Measurements from ENCODE around the gene NINJ2. TPM values are rescaled to one million over a fixed set of nuclear protein-coding genes. Genes with fewer than 3 reads are reported as not detected.

NINJ2 gene
- total RNA-seq, 1 donor from 2014 or later, result not detected

- Mint-ChIP-seq H3K27ac (ENCODE audit: unreplicated experiment) (no peak overlapping the region), H3K4me3 (ENCODE audit: unreplicated experiment) (no peak overlapping the region), H3K27me3 (ENCODE audit: low read depth, unreplicated experiment) (peaks cover 8% of the 10 kb centered on the region), H3K4me1 (ENCODE audit: low read depth, unreplicated experiment) (peaks cover 21% of the 10 kb centered on the region), H3K36me3 (ENCODE audit: low read depth, unreplicated experiment) (no peaks in the 10 kb centered on the region), H3K9me3 (ENCODE audit: unreplicated experiment) (no peaks in the 10 kb centered on the region)
- H3K4me3 ChIP-seq (ENCODE audit: insufficient read depth, low read depth, low read length), result no peak overlapping the region
- no peak overlapping the region for H3K4me2 ChIP-seq (ENCODE audit: low read length)
- FAIRE-seq, result no peak
- no peak for DNase-seq (ENCODE audit: low read depth)
- H3K4me1 ChIP-seq (ENCODE audit: insufficient read depth, low read length), result peaks cover 4% of the 10 kb centered on the region
- no peak overlapping the region for H3K27ac ChIP-seq (ENCODE audit: low read depth, low read length)
- H3K9ac ChIP-seq (ENCODE audit: low read length), result no peak overlapping the region
- no peak overlapping the region for H2AFZ ChIP-seq (ENCODE audit: low read depth, low read length)
- H3K36me3 ChIP-seq (ENCODE audit: insufficient read depth, low read length), result no peaks in the 10 kb centered on the region
- no peaks in the 10 kb centered on the region for H3K9me3 ChIP-seq (ENCODE audit: insufficient read depth, low read depth, low read length)
- no peak for TF ChIP-seq EZH2 (IDR thresholded peaks at IDR 0.05; ENCODE audit: insufficient read depth, low read length)
- TF ChIP-seq CTCF (IDR thresholded peaks at IDR 0.05; ENCODE audit: insufficient read depth, low read depth, low read length), result no peak
- peaks cover 4% of the 10 kb centered on the region for H3K27me3 ChIP-seq (ENCODE audit: insufficient read depth, low read length)
- H4K20me1 ChIP-seq (ENCODE audit: insufficient read depth, low read length), result no peaks in the 10 kb centered on the region
- H3K79me2 ChIP-seq (ENCODE audit: insufficient read depth, low read length), result no peaks in the 10 kb centered on the region
Observed at GRCh38 chr12:668090-668481, 4.8 kb upstream of the NINJ2 start.

- H4K20me1 ChIP-seq (ENCODE audit: insufficient read depth, low read length), result no peaks in the 10 kb centered on the region
- no peaks in the 10 kb centered on the region for H3K36me3 ChIP-seq (ENCODE audit: insufficient read depth, low read length)
- TF ChIP-seq EZH2 (IDR thresholded peaks at IDR 0.05; ENCODE audit: insufficient read depth, low read length), result no peak
- no peak for TF ChIP-seq CTCF (IDR thresholded peaks at IDR 0.05; ENCODE audit: insufficient read depth, low read depth, low read length)
- no peaks in the 10 kb centered on the region for H3K9me3 Mint-ChIP-seq (ENCODE audit: unreplicated experiment)
- no peak overlapping the region for H2AFZ ChIP-seq (ENCODE audit: low read depth, low read length)
- H3K4me3 ChIP-seq (ENCODE audit: insufficient read depth, low read depth, low read length), result no peak overlapping the region
- peaks cover 4% of the 10 kb centered on the region for H3K27me3 ChIP-seq (ENCODE audit: insufficient read depth, low read length)
- H3K36me3 Mint-ChIP-seq (ENCODE audit: low read depth, unreplicated experiment), result no peaks in the 10 kb centered on the region
- H3K79me2 ChIP-seq (ENCODE audit: insufficient read depth, low read length), result no peaks in the 10 kb centered on the region
- H3K9ac ChIP-seq (ENCODE audit: low read length), result no peak overlapping the region
- no peak for FAIRE-seq
- H3K4me1 ChIP-seq (ENCODE audit: insufficient read depth, low read length), result peaks cover 11% of the 10 kb centered on the region
- no peak overlapping the region for H3K27ac ChIP-seq (ENCODE audit: low read depth, low read length)
- peaks cover 20% of the 10 kb centered on the region for H3K4me1 Mint-ChIP-seq (ENCODE audit: low read depth, unreplicated experiment)
- H3K4me2 ChIP-seq (ENCODE audit: low read length), result peak overlapping the region; percentile 38
- DNase-seq (ENCODE audit: low read depth), result peak; percentile 58
- peaks cover 14% of the 10 kb centered on the region for H3K27me3 Mint-ChIP-seq (ENCODE audit: low read depth, unreplicated experiment)
- no peak overlapping the region for H3K4me3 Mint-ChIP-seq (ENCODE audit: unreplicated experiment)
- H3K27ac Mint-ChIP-seq (ENCODE audit: unreplicated experiment), result peak overlapping the region; percentile 37
- no peaks in the 10 kb centered on the region for H3K9me3 ChIP-seq (ENCODE audit: insufficient read depth, low read depth, low read length)
Observed at GRCh38 chr12:666766-667308, 3.6 kb upstream of the NINJ2 start.

DNA sequence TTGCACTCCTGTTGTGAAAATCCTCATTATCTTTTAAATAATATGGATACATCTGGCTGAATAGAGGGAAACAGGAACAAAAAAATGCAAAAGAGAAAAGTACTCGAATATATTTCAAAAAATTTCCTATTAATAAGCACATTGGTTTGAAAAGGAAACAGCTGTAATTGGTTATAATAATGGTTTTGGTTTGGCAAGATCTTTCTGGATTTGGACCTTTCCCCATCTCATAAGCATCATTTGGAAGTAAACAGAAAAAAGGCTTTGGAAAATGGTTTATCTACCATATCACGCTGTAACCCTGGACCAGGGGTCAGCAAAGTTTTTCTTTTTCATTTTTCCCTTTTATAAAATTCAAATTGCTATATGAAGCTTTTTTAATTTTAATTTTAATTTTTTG is 2.8 kb upstream of the NINJ2 start:
- Histone ChIP-seq H2AFZ (ENCODE audit: low read depth, low read length) (no peak overlapping the region), H3K4me1 (ENCODE audit: insufficient read depth, low read length) (peaks cover 11% of the 10 kb centered on the region), H3K4me3 (ENCODE audit: insufficient read depth, low read depth, low read length) (no peak overlapping the region), H3K79me2 (ENCODE audit: insufficient read depth, low read length) (no peaks in the 10 kb centered on the region), H4K20me1 (ENCODE audit: insufficient read depth, low read length) (no peaks in the 10 kb centered on the region), H3K9me3 (ENCODE audit: insufficient read depth, low read depth, low read length) (no peaks in the 10 kb centered on the region), H3K4me2 (ENCODE audit: low read length) (no peak overlapping the region), H3K36me3 (ENCODE audit: insufficient read depth, low read length) (no peaks in the 10 kb centered on the region), H3K27ac (ENCODE audit: low read depth, low read length) (no peak overlapping the region), H3K27me3 (ENCODE audit: insufficient read depth, low read length) (peaks cover 4% of the 10 kb centered on the region), H3K9ac (ENCODE audit: low read length) (no peak overlapping the region)
- DNase-seq (ENCODE audit: low read depth) (no peak), FAIRE-seq (no peak)
- Mint-ChIP-seq H3K36me3 (ENCODE audit: low read depth, unreplicated experiment) (no peaks in the 10 kb centered on the region), H3K9me3 (ENCODE audit: unreplicated experiment) (no peaks in the 10 kb centered on the region), H3K27ac (ENCODE audit: unreplicated experiment) (no peak overlapping the region), H3K4me1 (ENCODE audit: low read depth, unreplicated experiment) (peaks cover 20% of the 10 kb centered on the region), H3K4me3 (ENCODE audit: unreplicated experiment) (no peak overlapping the region), H3K27me3 (ENCODE audit: low read depth, unreplicated experiment) (peaks cover 15% of the 10 kb centered on the region)
- TF ChIP-seq CTCF (IDR thresholded peaks at IDR 0.05; ENCODE audit: insufficient read depth, low read depth, low read length), result no peak
- TF ChIP-seq EZH2 (IDR thresholded peaks at IDR 0.05; ENCODE audit: insufficient read depth, low read length), result no peak

All from astrocyte (in vitro differentiated cells and primary cell).